H1 (cell line): ENCODE measurements around the gene RPS6KA4. TPM values are rescaled to one million over a fixed set of nuclear protein-coding genes. Genes with fewer than 3 reads are reported as not detected.

Experiments used
- CTCF ChIA-PET: fragments of 300-600 bp; sonication (Branson Sonifier 250); formaldehyde crosslinking; loops from one replicate; lab custom pipeline; 2021; ENCODE audit not compliant: partially characterized antibody; lab: Charles Lee
- POLR2A ChIA-PET: fragments of 300-600 bp; sonication (Branson Sonifier 250); formaldehyde crosslinking; loops from one replicate; lab custom pipeline; 2021; ENCODE audit warnings: inconsistent platforms; ENCODE audit not compliant: partially characterized antibody; lab: Charles Lee
- DNase-seq, 2 experiments: peaks; one replicate each; pipeline versions ENCODE4 v3.0.0 to v3.0.0-alpha.2; 2010 to 2022; ENCODE audit warnings: low spot score in 2 of 2, low read depth in 1 of 2, mixed read lengths in 1 of 2
- FAIRE-seq: peaks from 2 replicates; lab custom pipeline; 2011; peaks lifted over from hg19 to GRCh38; lab: Jason Lieb, UNC
- H2AFZ ChIP-seq: 2 replicates; pipeline ENCODE4 v1.8.1; 2012; ENCODE audit warnings: low read length, inconsistent platforms
- H2AK5ac ChIP-seq: 2 replicates; pipeline ENCODE4 v1.6.1; 2013; ENCODE audit warnings: low read depth, low read length
- H2BK120ac ChIP-seq: replicated peaks from 2 replicates; pipeline ENCODE3; 2013; ENCODE audit warnings: low read depth, low read length, inconsistent platforms
- H2BK12ac ChIP-seq: 2 replicates; pipeline ENCODE4 v1.6.1; 2013; ENCODE audit warnings: low read depth, low read length
- H2BK15ac ChIP-seq: 2 replicates; pipeline ENCODE4 v1.6.1; 2013; ENCODE audit warnings: low read length
- H2BK20ac ChIP-seq: 2 replicates; pipeline ENCODE4 v1.6.1; 2013; ENCODE audit warnings: low read length
- H2BK5ac ChIP-seq: 2 replicates; pipeline ENCODE4 v1.6.1; 2013; ENCODE audit warnings: low read depth, low read length
- H3K14ac ChIP-seq: 2 replicates; pipeline ENCODE4 v1.6.1; 2013; ENCODE audit warnings: inconsistent platforms; ENCODE audit not compliant: insufficient read length
- H3K18ac ChIP-seq: 2 replicates; pipeline ENCODE4 v1.6.1; 2013; ENCODE audit warnings: low read length; ENCODE audit errors: extremely low read depth
- H3K23ac ChIP-seq: 2 replicates; pipeline ENCODE4 v1.6.1; 2013; ENCODE audit warnings: inconsistent platforms; ENCODE audit not compliant: insufficient read length
- H3K23me2 ChIP-seq: 2 replicates; pipeline ENCODE4 v1.6.1; 2013; ENCODE audit warnings: low read depth, low read length
- H3K27ac ChIP-seq: 2 replicates; pipeline ENCODE4 v1.6.1; 2011; ENCODE audit warnings: low read depth, low read length, inconsistent platforms
- H3K27me3 ChIP-seq, 4 experiments: replicated peaks in 1 of 4; 1 replicate in 1 of 4; 2 replicates in 3 of 4; pipeline versions ENCODE4 v1.6.1 to v1.8.1; 2011 to 2013; ENCODE audit warnings: low read length in 3 of 4, mild to moderate bottlenecking in 3 of 4, inconsistent platforms in 2 of 4, mixed read lengths in 2 of 4, moderate library complexity in 1 of 4; ENCODE audit not compliant: control insufficient read depth in 3 of 4, insufficient read depth in 3 of 4; ENCODE audit errors: extremely low read depth in 1 of 4
- H3K36me3 ChIP-seq, 4 experiments: 2 replicates each; pipeline versions ENCODE4 v1.6.1 to v1.8.1; 2011 to 2013; ENCODE audit warnings: mild to moderate bottlenecking in 4 of 4, low read length in 3 of 4, moderate library complexity in 2 of 4, control low read depth in 1 of 4, inconsistent platforms in 1 of 4; ENCODE audit not compliant: insufficient read depth in 4 of 4, control insufficient read depth in 2 of 4
- H3K4ac ChIP-seq: replicated peaks from 2 replicates; pipeline ENCODE3; 2013; ENCODE audit warnings: low read length, low read depth, mixed read lengths, inconsistent platforms; ENCODE audit not compliant: insufficient read length
- H3K4me1 ChIP-seq, 4 experiments: replicated peaks in 1 of 4; 1 replicate in 1 of 4; 2 replicates in 3 of 4; pipeline versions ENCODE4 v1.6.1 to v1.8.1; 2011 to 2013; ENCODE audit warnings: low read length in 3 of 4, inconsistent platforms in 2 of 4, mixed read lengths in 1 of 4; ENCODE audit not compliant: insufficient read depth in 4 of 4, control insufficient read depth in 3 of 4
- H3K4me2 ChIP-seq, 2 experiments: 2 replicates each; pipeline versions ENCODE4 v1.6.1 to v1.8.1; 2011 to 2013; ENCODE audit warnings: low read depth in 2 of 2, low read length in 2 of 2, control low read depth in 1 of 2, inconsistent platforms in 1 of 2, mild to moderate bottlenecking in 1 of 2; ENCODE audit not compliant: insufficient read depth in 1 of 2
- H3K4me3 ChIP-seq, 4 experiments: fragments of 200-600, 300-600 bp in 1 of 4; sonication (generic), shearing (Covaris generic), sonication (Bioruptor Twin) in 1 of 4; 2 replicates each; pipeline versions ENCODE4 v1.5.1 to v1.8.1; 2011 to 2016; ENCODE audit warnings: low read length in 4 of 4, low read depth in 3 of 4, control low read depth in 2 of 4, inconsistent platforms in 2 of 4, mild to moderate bottlenecking in 2 of 4, mixed read lengths in 1 of 4, moderate library complexity in 1 of 4; ENCODE audit not compliant: insufficient read depth in 2 of 4; ENCODE audit errors: extremely low read depth in 1 of 4
- H3K56ac ChIP-seq: replicated peaks from 2 replicates; pipeline ENCODE3; 2013; ENCODE audit warnings: low read depth, mild to moderate bottlenecking, mixed read lengths, low read length, inconsistent platforms; ENCODE audit not compliant: insufficient read length
- H3K79me1 ChIP-seq: 2 replicates; pipeline ENCODE4 v1.6.1; 2013; ENCODE audit warnings: low read depth, low read length, control low read depth
- H3K79me2 ChIP-seq, 2 experiments: 2 replicates each; pipeline versions ENCODE4 v1.6.1 to v1.8.1; 2012 to 2013; ENCODE audit warnings: low read length in 2 of 2, mild to moderate bottlenecking in 2 of 2, inconsistent platforms in 1 of 2; ENCODE audit not compliant: insufficient read depth in 2 of 2, control insufficient read depth in 1 of 2
- H3K9ac ChIP-seq, 4 experiments: replicated peaks in 1 of 4; 1 replicate in 1 of 4; 2 replicates in 3 of 4; pipeline versions ENCODE4 v1.6.1 to v1.8.1; 2011 to 2013; ENCODE audit warnings: low read depth in 3 of 4, low read length in 3 of 4, control low read depth in 2 of 4, mild to moderate bottlenecking in 2 of 4, moderate library complexity in 2 of 4, inconsistent platforms in 1 of 4; ENCODE audit errors: extremely low read depth in 1 of 4
- H3K9me3 ChIP-seq, 2 experiments: 2 replicates each; pipeline versions ENCODE4 v1.6.1 to v1.8.1; 2012 to 2013; ENCODE audit warnings: mild to moderate bottlenecking in 2 of 2, moderate library complexity in 2 of 2, control low read depth in 1 of 2, inconsistent platforms in 1 of 2, low read depth in 1 of 2, low read length in 1 of 2, mixed read lengths in 1 of 2; ENCODE audit not compliant: insufficient read depth in 2 of 2
- H4K20me1 ChIP-seq, 2 experiments: replicated peaks in 1 of 2; 2 replicates each; pipeline versions ENCODE3 to v1.8.1; 2011 to 2013; ENCODE audit warnings: inconsistent platforms in 2 of 2, low read length in 2 of 2, mild to moderate bottlenecking in 1 of 2; ENCODE audit not compliant: insufficient read depth in 2 of 2, control insufficient read depth in 1 of 2
- H4K5ac ChIP-seq: 2 replicates; pipeline ENCODE4 v1.6.1; 2013; ENCODE audit warnings: low read length, low read depth, mixed read lengths, inconsistent platforms; ENCODE audit not compliant: insufficient read length
- H4K8ac ChIP-seq: 2 replicates; pipeline ENCODE4 v1.8.0; 2013; ENCODE audit warnings: mild to moderate bottlenecking, moderate library complexity, low read length, inconsistent platforms; ENCODE audit not compliant: insufficient read depth; ENCODE audit errors: extremely low read depth
- H4K91ac ChIP-seq: replicated peaks from 2 replicates; pipeline ENCODE3; 2013; ENCODE audit warnings: low read length, mixed read lengths, inconsistent platforms; ENCODE audit not compliant: insufficient read length
- CBX5 ChIP-seq: fragments of 300-800, 300-1000 bp; sonication (generic); IDR thresholded peaks from 2 replicates; pipeline ENCODE4 v1.7.1; 2016; ENCODE audit warnings: antibody characterized with exemption, low read length, low read depth
- CBX8 ChIP-seq: fragments of 300-800, 300-1000 bp; sonication (generic); IDR thresholded peaks from 2 replicates; pipeline ENCODE4 v1.7.1; 2016; ENCODE audit warnings: low read depth, low read length, borderline replicate concordance
- CEBPB ChIP-seq: IDR thresholded peaks from 2 replicates; pipeline ENCODE4 v1.6.1; 2012; ENCODE audit warnings: low read depth, low read length
- EP300 ChIP-seq, 2 experiments: IDR thresholded peaks; 1 replicate in 1 of 2; 2 replicates in 1 of 2; pipeline ENCODE4 v1.6.1; 2011 to 2012; ENCODE audit warnings: low read depth in 2 of 2, low read length in 2 of 2, mild to moderate bottlenecking in 2 of 2, borderline replicate concordance in 1 of 2, inconsistent platforms in 1 of 2, moderate library complexity in 1 of 2
- EZH2 ChIP-seq: fragments of 200-600 bp; sonication (generic); IDR thresholded peaks from 2 replicates; pipeline ENCODE4 v1.7.1; 2012; ENCODE audit warnings: low read depth, mild to moderate bottlenecking, moderate library complexity, low read length, inconsistent platforms; ENCODE audit not compliant: severe bottlenecking
- GTF2F1 ChIP-seq: IDR thresholded peaks from 2 replicates; pipeline ENCODE4 v1.6.1; 2012; ENCODE audit warnings: low read depth, low read length, improper control_type of control experiment, borderline replicate concordance
- KDM1A ChIP-seq: fragments of 200-600, 300-600 bp; sonication (generic); IDR thresholded peaks from 2 replicates; pipeline ENCODE4 v1.7.1; 2016; ENCODE audit warnings: mild to moderate bottlenecking, low read length, borderline replicate concordance
- KDM4A ChIP-seq: IDR thresholded peaks from one replicate; pipeline ENCODE4 v1.7.1; 2012; ENCODE audit warnings: low read depth, mild to moderate bottlenecking, moderate library complexity, low read length, inconsistent platforms; ENCODE audit not compliant: severe bottlenecking
- POLR2A ChIP-seq, 2 experiments: IDR thresholded peaks; 1 replicate in 1 of 2; 2 replicates in 1 of 2; pipeline ENCODE4 v1.6.1; 2011; ENCODE audit warnings: low read depth in 2 of 2, low read length in 2 of 2, mild to moderate bottlenecking in 2 of 2; ENCODE audit errors: control extremely low read depth in 1 of 2
- POU5F1 ChIP-seq: IDR thresholded peaks from 2 replicates; pipeline ENCODE4 v1.6.1; 2011; ENCODE audit warnings: low read depth, mild to moderate bottlenecking, low read length, moderate library complexity
- SRF ChIP-seq: IDR thresholded peaks from 2 replicates; pipeline ENCODE4 v1.6.1; 2011; ENCODE audit warnings: mild to moderate bottlenecking, low read depth, low read length, moderate library complexity
- WGBS, 2 experiments: shearing (Covaris generic) in 1 of 2; methylation state at CpG; one replicate each; pipeline versions ENCODE4 v1.1.6 to v1.1.7; 2013 to 2015; ENCODE audit warnings: low lambda C conversion rate in 2 of 2, mixed read lengths in 2 of 2, inconsistent platforms in 1 of 2, low coverage in 1 of 2, missing lambda C conversion rate in 1 of 2; ENCODE audit not compliant: insufficient replicate concordance in 2 of 2, insufficient coverage in 1 of 2, insufficient read length in 1 of 2; ENCODE audit errors: extremely low coverage in 1 of 2, missing lambda C conversion rate in 1 of 2; 5-methylcytosine and 5-hydroxymethylcytosine counted together
- polyA plus RNA-seq, 7 experiments: library from polyadenylated mRNA; depleted of rRNA in 3 of 7; stranded (reverse) in 5 of 7; unstranded in 2 of 7; fragments of >200 nt in 5 of 7; fragments of 200-250 nt in 2 of 7; gene quantifications; 1 replicate in 5 of 7; 2 replicates in 1 of 7; 4 replicates in 1 of 7; pipeline versions ENCODE4 v1.2.1 to v1.2.3, GENCODE V29; 2011 to 2013; ENCODE audit warnings: missing spikeins in 2 of 7, mixed read lengths in 2 of 7
- total RNA-seq: library from RNA; stranded (reverse); fragmentation: NEBNext Ultra II Directional; extraction: Animal tissue kit (Norgen Biotek cat#: 25700); gene quantifications from 2 replicates; pipeline ENCODE4 v1.2.1, GENCODE V29; 2021

Gene RPS6KA4
- total and polyA plus RNA-seq, 2 of the 8 experiments (the other 6 are each of a cell fraction or from before 2014, with no cell fraction given): 8.2 to 12.6 TPM

- Histone ChIP-seq H3K9ac (peak within 1 kb of the TSS; percentile 70 to 85 (median 79)), H3K27ac (peak within 1 kb of the TSS; percentile 91), H3K36me3 (peaks cover 2 to 26% (median 15%) of the 10 kb centered on the region in 4 experiments; a peak in 7 of 8 replicates), H2BK120ac (peak within 1 kb of the TSS; percentile 94), H4K8ac (peak within 1 kb of the TSS; percentile 97), H4K91ac (peak within 1 kb of the TSS; percentile 96), H3K4ac (peak within 1 kb of the TSS; percentile 97), H3K4me2 (peak within 1 kb of the TSS; percentile 60 to 75), H3K4me1 (peaks cover 1 to 12% (median 3%) of the 10 kb centered on the region in 4 experiments; a peak in 6 of 7 replicates), H2AFZ (0 out of 2 replicates have a peak within 1 kb of the TSS, but pooled peaks have one; percentile 40), H3K18ac (peak within 1 kb of the TSS; percentile 71), H3K56ac (peak within 1 kb of the TSS; percentile 91), H2BK20ac (no peak within 1 kb of the TSS), H3K14ac (no peak within 1 kb of the TSS), H2BK12ac (0 out of 2 replicates have a peak within 1 kb of the TSS, but pooled peaks have one; percentile 60), H3K27me3 (no peaks in the 10 kb centered on the region), H3K23ac (no peak within 1 kb of the TSS), H3K4me3 (peak within 1 kb of the TSS; percentile 73 to 80 (median 77)), H4K5ac (peak within 1 kb of the TSS; percentile 99), H3K79me2 (peaks cover 0 to 18% of the 10 kb centered on the region in 2 experiments; a peak in 1 of 4 replicates), H3K23me2 (peaks cover 5% of the 10 kb centered on the region; the same call in 1 of the 2 replicates), H3K79me1 (peaks cover 7% of the 10 kb centered on the region; the same call in 1 of the 2 replicates), H3K9me3 (no peaks in the 10 kb centered on the region), H4K20me1 (peaks cover 0 to 4% of the 10 kb centered on the region in 2 experiments), H2AK5ac (peak within 1 kb of the TSS; percentile 71; the same call in 1 of the 2 replicates), H2BK5ac (peak within 1 kb of the TSS; percentile 84), H2BK15ac (peak within 1 kb of the TSS; percentile 88; the same call in 1 of the 2 replicates)
- WGBS, 2 experiments: 3% methylated on average over 59 of the region's 61 CpGs; no CpG with 5 or more reads in 1 of the 2 experiments
- ChIA-PET CTCF (interaction anchor here (0.7 to 20.8 kb wide), 16 partner anchors 12 to 371 kb away, joined by 3 to 614 read pairs (median 4); partner anchors contain the start of genes BAD, CATSPERZ, CCDC88B and NUDT22), POLR2A (interaction anchor here (0.6 to 6.6 kb wide), 27 partner anchors 8 to 248 kb away, joined by 3 to 61 read pairs (median 6); partner anchors contain the start of genes CCDC88B, DNAJC4, ESRRA and FERMT3)
- peak in 1 of 2 experiments; percentile 90 for DNase-seq
- no peak for FAIRE-seq
- no peak for TF ChIP-seq CBX5
- TF ChIP-seq CEBPB: peak; percentile 51; the same call in 1 of the 2 replicates
- no peak for TF ChIP-seq EZH2
- no peak for TF ChIP-seq SRF
- TF ChIP-seq EP300 (IDR thresholded peaks at IDR 0.05; ENCODE audit: borderline replicate concordance in 1 of 2, low read depth in 2 of 2, low read length in 2 of 2): no peak
- no peak for TF ChIP-seq POLR2A (IDR thresholded peaks at IDR 0.05; ENCODE audit: control extremely low read depth in 1 of 2, low read depth in 2 of 2, low read length in 2 of 2)
- TF ChIP-seq GTF2F1: no peak
- no peak for TF ChIP-seq KDM1A
- TF ChIP-seq CBX8: no peak
- no peak for TF ChIP-seq KDM4A
- TF ChIP-seq POU5F1: no peak
Measured at GRCh38 chr11:64317961-64318765, 40.8 kb upstream of the RPS6KA4 start, which contains the start of gene PRDX5. PRDX5 (plus strand) TSS chr11:64318121; CDS start chr11:64318216, 95 bp downstream.
